GM12865 (cell line): ENCODE data around the gene DDX43.

Experiments used
- DNase-seq: peaks from one replicate; pipeline ENCODE4 v3.0.0; 2010; ENCODE audit warnings: low read depth
- H3K4me3 ChIP-seq: 2 replicates; pipeline ENCODE4 v1.5.1; 2011; ENCODE audit warnings: mild to moderate bottlenecking, low read depth, low read length, control low read depth
- TF ChIP-seq, protein P1 (sequence below): IDR thresholded peaks from 2 replicates; pipeline ENCODE4 v1.5.1; 2011; ENCODE audit warnings: low read length, control low read depth, low read depth, inconsistent platforms; ENCODE audit not compliant: insufficient read depth; ENCODE audit errors: missing control alignments

The DDX43 gene

DNA sequence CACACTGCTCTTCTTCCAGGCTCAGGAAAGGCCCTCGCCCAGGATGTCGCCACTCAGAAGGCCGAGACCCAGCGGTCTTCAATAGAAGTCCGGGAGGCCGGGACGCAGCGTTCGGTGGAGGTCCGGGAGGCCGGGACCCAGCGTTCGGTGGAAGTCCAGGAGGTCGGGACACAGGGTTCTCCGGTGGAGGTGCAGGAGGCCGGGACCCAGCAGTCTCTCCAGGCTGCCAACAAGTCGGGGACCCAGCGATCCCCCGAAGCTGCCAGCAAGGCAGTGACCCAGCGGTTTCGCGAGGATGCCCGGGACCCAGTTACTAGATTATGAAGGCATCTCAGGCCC lies 31.1 kb upstream of the DDX43 start:
- no peak overlapping the region for H3K4me3 ChIP-seq
- DNase-seq, result no peak
- TF ChIP-seq, protein P1, sequence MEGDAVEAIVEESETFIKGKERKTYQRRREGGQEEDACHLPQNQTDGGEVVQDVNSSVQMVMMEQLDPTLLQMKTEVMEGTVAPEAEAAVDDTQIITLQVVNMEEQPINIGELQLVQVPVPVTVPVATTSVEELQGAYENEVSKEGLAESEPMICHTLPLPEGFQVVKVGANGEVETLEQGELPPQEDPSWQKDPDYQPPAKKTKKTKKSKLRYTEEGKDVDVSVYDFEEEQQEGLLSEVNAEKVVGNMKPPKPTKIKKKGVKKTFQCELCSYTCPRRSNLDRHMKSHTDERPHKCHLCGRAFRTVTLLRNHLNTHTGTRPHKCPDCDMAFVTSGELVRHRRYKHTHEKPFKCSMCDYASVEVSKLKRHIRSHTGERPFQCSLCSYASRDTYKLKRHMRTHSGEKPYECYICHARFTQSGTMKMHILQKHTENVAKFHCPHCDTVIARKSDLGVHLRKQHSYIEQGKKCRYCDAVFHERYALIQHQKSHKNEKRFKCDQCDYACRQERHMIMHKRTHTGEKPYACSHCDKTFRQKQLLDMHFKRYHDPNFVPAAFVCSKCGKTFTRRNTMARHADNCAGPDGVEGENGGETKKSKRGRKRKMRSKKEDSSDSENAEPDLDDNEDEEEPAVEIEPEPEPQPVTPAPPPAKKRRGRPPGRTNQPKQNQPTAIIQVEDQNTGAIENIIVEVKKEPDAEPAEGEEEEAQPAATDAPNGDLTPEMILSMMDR, result no peak

DNA sequence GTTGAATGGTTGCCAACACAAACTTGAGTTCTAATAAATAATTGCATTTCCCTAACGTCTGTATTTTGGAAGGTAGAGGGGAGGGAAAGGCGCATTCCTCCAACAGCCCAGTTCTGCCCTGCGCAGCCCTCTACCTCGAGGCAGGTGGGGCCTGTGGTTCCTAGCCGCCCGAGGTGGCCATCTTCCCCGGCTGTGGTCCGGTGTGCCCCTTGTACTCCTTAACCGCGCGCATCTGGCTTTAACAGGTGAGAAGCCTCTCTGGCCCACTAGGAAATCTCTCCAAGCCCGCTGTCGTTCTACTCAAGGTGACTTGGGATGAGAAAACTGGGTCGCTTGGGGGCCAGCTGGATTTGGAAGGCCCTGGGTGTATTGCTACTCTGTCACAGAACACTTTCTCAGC lies 30.5 kb upstream of the DDX43 start:
- TF ChIP-seq, protein P1, result no peak
- no peak for DNase-seq
- no peak overlapping the region for H3K4me3 ChIP-seq

DNA sequence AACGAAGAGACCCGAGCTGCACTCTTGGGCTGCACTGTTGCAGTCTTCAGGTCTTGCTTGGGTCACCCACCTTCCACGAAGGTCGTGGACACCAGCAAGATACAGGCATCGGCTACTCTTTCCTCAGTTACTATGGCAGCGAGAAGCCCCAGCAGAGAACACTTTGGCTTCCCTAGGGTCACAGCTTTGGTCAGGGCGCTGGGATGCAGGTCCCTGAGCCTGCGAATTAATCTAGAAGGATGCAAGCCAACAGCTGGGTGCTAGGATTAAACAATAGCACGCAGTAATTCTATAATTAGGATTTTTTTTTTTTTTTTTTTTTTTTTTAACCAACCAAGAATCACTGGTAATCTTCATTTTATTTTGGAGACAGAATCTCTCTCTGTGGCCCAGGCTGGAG lies 30.1 kb upstream of the DDX43 start:
- DNase-seq, result no peak
- H3K4me3 ChIP-seq, result no peak overlapping the region
- TF ChIP-seq, protein P1, result no peak

- TF ChIP-seq, protein P1, result no peak
- no peak overlapping the region for H3K4me3 ChIP-seq
- no peak for DNase-seq
These were observed 26.8 kb upstream of the DDX43 start for GRCh38 chr6:73367761-73368355.

DNA sequence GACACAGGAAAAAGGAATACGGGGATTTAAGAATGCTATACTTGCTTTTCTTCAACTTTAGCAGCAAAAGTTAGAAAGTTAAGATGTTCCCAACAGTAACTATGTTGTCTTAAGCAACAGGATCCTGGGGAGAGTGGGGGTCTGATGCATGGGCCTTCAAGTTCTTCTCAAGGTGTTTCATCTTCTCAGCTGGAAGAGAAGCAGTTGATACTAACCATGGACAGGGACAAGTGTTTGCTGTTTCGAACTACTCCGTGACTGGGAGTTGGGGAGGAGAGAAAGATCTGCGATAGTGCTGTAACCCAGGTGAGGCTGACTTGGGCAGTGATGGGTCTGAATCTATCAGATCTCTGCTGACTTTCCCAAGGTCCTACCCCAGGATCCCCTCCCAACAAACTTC lies 26.0 kb upstream of the DDX43 start:
- TF ChIP-seq, protein P1, result no peak
- no peak for DNase-seq
- no peak overlapping the region for H3K4me3 ChIP-seq

DNA sequence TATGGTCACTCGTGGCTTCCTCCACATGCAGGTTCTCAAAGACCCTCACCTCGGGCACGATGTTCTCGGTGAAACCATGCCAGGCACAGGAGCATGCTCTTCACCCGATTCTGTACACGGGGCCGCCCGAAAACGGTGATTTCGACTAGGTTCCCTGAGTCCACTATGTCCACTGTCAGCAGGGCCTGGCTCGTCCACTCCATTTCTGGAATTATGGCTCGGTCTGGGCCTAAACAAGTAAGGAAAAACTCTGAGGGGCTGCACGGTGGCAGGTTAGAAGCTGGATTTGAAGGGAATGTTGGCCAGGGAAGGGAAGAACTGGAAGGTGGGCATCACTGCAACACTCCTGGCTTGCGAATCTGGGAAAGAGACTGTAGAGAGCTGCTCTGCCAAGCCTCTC lies 25.5 kb upstream of the DDX43 start:
- no peak overlapping the region for H3K4me3 ChIP-seq
- TF ChIP-seq, protein P1, result no peak
- no peak for DNase-seq

DNA sequence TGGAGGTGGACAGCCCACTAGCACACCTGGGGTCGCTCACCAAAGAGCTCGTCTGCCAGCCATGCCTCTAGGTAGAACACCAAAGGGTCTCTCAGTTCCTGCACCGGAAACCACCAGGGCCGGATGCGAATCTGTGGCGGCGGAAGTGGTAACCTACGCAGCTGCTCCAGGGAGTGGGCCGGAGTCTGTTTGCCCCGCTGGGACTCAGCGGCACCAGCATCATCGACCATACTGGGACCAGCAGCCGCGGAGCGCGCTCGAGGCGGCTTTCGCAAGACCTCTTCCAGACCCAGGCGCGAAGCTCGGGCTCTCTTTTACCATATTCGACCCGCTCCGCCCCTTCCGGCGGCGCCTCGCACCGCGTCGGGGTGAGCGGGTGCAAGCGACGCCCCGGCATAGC lies 25.1 kb upstream of the DDX43 start, which contains the start of gene OOEP:
OOEP (minus strand) TSS at position 335 of the 400 bp plus-strand sequence; CDS start at position 230, 105 bp downstream.
- no peak within 1 kb of the TSS for H3K4me3 ChIP-seq
- TF ChIP-seq, protein P1, result no peak
- no peak for DNase-seq
